ENCODE measurements around the gene MAGI2. TPM values are rescaled to one million over a fixed set of nuclear protein-coding genes. Genes with fewer than 3 reads are reported as not detected.

The MAGI2 gene
- total and polyA plus RNA-seq, 9 donors = 7.1 to 20.4 (median 18.7) TPM

GRCh38 chr7:78176171-78176570, 1277.3 kb downstream of the MAGI2 start:
- Histone ChIP-seq H3K4me3 (no peak overlapping the region), H3K27me3 (no peaks in the 10 kb centered on the region), H3K9me3 (no peaks in the 10 kb centered on the region), H3K36me3 (no peaks in the 10 kb centered on the region), H3K4me1 (ENCODE audit: insufficient read depth) (peaks cover 12% of the 10 kb centered on the region), H3K27ac (no peak overlapping the region)
- intact Hi-C loops (cut with DNase I) = no loop called here
- 6 to 12% (median 7%) methylated on average over 5 of the region's 5 CpGs for WGBS, 3 donors
- TF ChIP-seq EP300 (IDR thresholded peaks at IDR 0.05) (no peak), CTCF (IDR thresholded peaks at IDR 0.05) (no peak), POLR2A (IDR thresholded peaks at IDR 0.05) (no peak)
- peak; percentile 13 to 46 (median 32) for DNase-seq

- Histone ChIP-seq H3K4me3 (no peak overlapping the region), H3K27ac (no peak overlapping the region), H3K4me1 (ENCODE audit: insufficient read depth) (peaks cover 12% of the 10 kb centered on the region), H3K36me3 (no peaks in the 10 kb centered on the region), H3K27me3 (no peaks in the 10 kb centered on the region), H3K9me3 (no peaks in the 10 kb centered on the region)
- DNase-seq = no peak
- WGBS, 3 donors = 30 to 38% (median 30%) methylated on average over 10 of the region's 10 CpGs
- TF ChIP-seq POLR2A (IDR thresholded peaks at IDR 0.05) (no peak), CTCF (IDR thresholded peaks at IDR 0.05) (no peak), EP300 (IDR thresholded peaks at IDR 0.05) (no peak)
- intact Hi-C loops (cut with DNase I) = no loop called here
Observed at GRCh38 chr7:78175330-78176100, 1278.0 kb downstream of the MAGI2 start.

GRCh38 chr7:78173666-78174065, 1279.8 kb downstream of the MAGI2 start:
- Histone ChIP-seq H3K36me3 (no peaks in the 10 kb centered on the region), H3K4me1 (ENCODE audit: insufficient read depth) (peaks cover 12% of the 10 kb centered on the region), H3K4me3 (no peak overlapping the region), H3K27ac (no peak overlapping the region), H3K9me3 (no peaks in the 10 kb centered on the region), H3K27me3 (no peaks in the 10 kb centered on the region)
- 61 to 76% (median 63%) methylated on average over 5 of the region's 5 CpGs for WGBS, 3 donors
- TF ChIP-seq POLR2A (IDR thresholded peaks at IDR 0.05) (no peak), EP300 (IDR thresholded peaks at IDR 0.05) (no peak), CTCF (IDR thresholded peaks at IDR 0.05) (no peak)
- intact Hi-C loops (cut with DNase I) = no loop called here
- no peak for DNase-seq

GRCh38 chr7:78172933-78173591, 1280.4 kb downstream of the MAGI2 start:
- H3K9me3 ChIP-seq = no peaks in the 10 kb centered on the region
- peaks cover 12% of the 10 kb centered on the region for H3K4me1 ChIP-seq (ENCODE audit: insufficient read depth)
- no peak overlapping the region for H3K4me3 ChIP-seq
- no peaks in the 10 kb centered on the region for H3K27me3 ChIP-seq
- H3K36me3 ChIP-seq = no peaks in the 10 kb centered on the region
- 50 to 68% (median 51%) methylated on average over 4 of the region's 4 CpGs for WGBS, 3 donors
- H3K27ac ChIP-seq = no peak overlapping the region
- TF ChIP-seq POLR2A (IDR thresholded peaks at IDR 0.05) (no peak), EP300 (IDR thresholded peaks at IDR 0.05) (no peak), CTCF (IDR thresholded peaks at IDR 0.05) (no peak)
- no peak for DNase-seq
- intact Hi-C loops (cut with DNase I) = no loop called here

Data from ovary (tissue), 9 donors.